Measurements from ENCODE around the gene MYB. TPM values are rescaled to one million over a fixed set of nuclear protein-coding genes. Genes with fewer than 3 reads are reported as not detected.

Gene MYB
- total and polyA plus RNA-seq, 2 of the 4 experiments (the other 2 are of a cell fraction): 0.44 to 0.90 TPM

DNA sequence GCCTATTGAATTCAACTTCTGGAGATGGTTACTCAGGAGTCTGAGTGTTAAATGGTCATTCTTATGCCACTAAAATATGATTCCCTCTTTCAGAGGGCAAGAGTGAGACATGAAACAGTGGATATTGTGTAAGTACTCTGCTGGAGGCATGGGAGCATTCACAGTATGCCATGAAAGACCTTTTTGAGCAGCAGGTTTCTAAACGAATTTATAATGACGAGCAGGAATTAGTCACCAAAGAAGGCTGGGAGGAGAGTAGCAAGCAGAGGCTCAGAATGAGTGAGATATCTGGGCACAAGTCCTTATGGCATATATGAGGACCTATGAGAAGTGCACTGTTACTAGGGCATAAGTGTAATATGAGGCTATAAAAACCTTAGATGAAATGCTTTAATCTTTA lies 10.9 kb upstream of the MYB start:
- in situ Hi-C loops (cut with MboI; ENCODE audit: low sequenced_read_pairs): no loop called here
- no peak overlapping the region for H4K91ac ChIP-seq (ENCODE audit: insufficient read depth, low read depth, low read length)
- CTCF ChIA-PET: no interaction called here

More for the DNA sequence above, 10.9 kb upstream of the MYB start:
- no peak for ATAC-seq (ENCODE audit: low read depth)
- no peaks in the 10 kb centered on the region for H3K9me3 ChIP-seq (ENCODE audit: control insufficient read depth, insufficient read depth, low read length)
- no TSS peak for BruUV-seq (replicated peaks)
- H2BK20ac ChIP-seq (ENCODE audit: low read depth, low read length): no peak overlapping the region
- dilution Hi-C loops (cut with HindIII; ENCODE audit: low sequenced_read_pairs, unreplicated experiment): no loop called here
- no peak overlapping the region for H4K8ac ChIP-seq (ENCODE audit: low read depth in 2 of 2, low read length in 2 of 2)
- no peaks in the 10 kb centered on the region for H3K9me1 ChIP-seq (ENCODE audit: insufficient read depth, low read length)
- no peak overlapping the region for H3K4me2 ChIP-seq (ENCODE audit: low read depth, low read length)
- no peak overlapping the region for H3K9ac ChIP-seq (ENCODE audit: low read depth, low read length)
- H3K14ac ChIP-seq (replicated peaks; ENCODE audit: low read depth, low read length): no peak overlapping the region
- no peak overlapping the region for H2BK15ac ChIP-seq (ENCODE audit: low read depth, low read length)
- no peaks in the 10 kb centered on the region for H4K20me1 ChIP-seq (ENCODE audit: insufficient read depth, low read length)
- no peak overlapping the region for H3K23ac ChIP-seq (ENCODE audit: low read depth, low read length)
- no peak overlapping the region for H2AK9ac ChIP-seq (replicated peaks; ENCODE audit: low read depth, low read length, poor library complexity)
- H3K4me1 ChIP-seq (ENCODE audit: control insufficient read depth, insufficient read depth, low read length): no peaks in the 10 kb centered on the region
- H4K5ac ChIP-seq (ENCODE audit: low read depth, low read length): no peak overlapping the region
- H2AK5ac ChIP-seq (ENCODE audit: low read depth, low read length): no peak overlapping the region
- POLR2A ChIA-PET (ENCODE audit: unreplicated experiment): no interaction called here
- peaks cover 4% of the 10 kb centered on the region for H3K27me3 ChIP-seq (ENCODE audit: control insufficient read depth, insufficient read depth, low read length)
- H2BK5ac ChIP-seq (ENCODE audit: low read depth, low read length, poor library complexity, severe bottlenecking): no peak overlapping the region
- no peak overlapping the region for H3K56ac ChIP-seq (ENCODE audit: extremely low read depth, insufficient read depth, low read length)
- no peak for DNase-seq
- no peak overlapping the region for H2BK120ac ChIP-seq (ENCODE audit: low read depth, low read length)
- 75% methylated on average over 2 of the region's 2 CpGs; no CpG with 5 or more reads in 1 of the 2 experiments for WGBS, 2 experiments (ENCODE audit: extremely low coverage in 2 of 2, insufficient read length in 1 of 2)
- H2AFZ ChIP-seq (replicated peaks; ENCODE audit: low read length, poor library complexity): no peak overlapping the region
- no peak overlapping the region for H3K4ac ChIP-seq (ENCODE audit: low read depth, low read length)
- intact Hi-C loops (cut with micrococcal nuclease): no loop called here
- no peaks in the 10 kb centered on the region for H3K36me3 ChIP-seq (ENCODE audit: control insufficient read depth, insufficient read depth, low read length)
- TF ChIP-seq MAZ (IDR thresholded peaks at IDR 0.05; ENCODE audit: borderline replicate concordance, low read depth, low read length): no peak
- no peak for TF ChIP-seq CEBPB (IDR thresholded peaks at IDR 0.05; ENCODE audit: low read depth, low read length)
- TF ChIP-seq FOS (IDR thresholded peaks at IDR 0.05; ENCODE audit: low read depth, low read length): no peak
- no peak for TF ChIP-seq NFE2L2 (IDR thresholded peaks at IDR 0.05; ENCODE audit: low read depth, low read length)
- no peak for TF ChIP-seq RCOR1 (IDR thresholded peaks at IDR 0.05; ENCODE audit: insufficient replicate concordance, low read length)
- no peak for TF ChIP-seq CTCF (conservative IDR thresholded peaks at IDR 0.05; ENCODE audit: low read depth, low read length)
- no peak for TF ChIP-seq POLR2A (IDR thresholded peaks at IDR 0.05; ENCODE audit: low read depth, low read length)
- no peak for TF ChIP-seq RFX5 (IDR thresholded peaks at IDR 0.05; ENCODE audit: low read depth, low read length)
- no peak for TF ChIP-seq SMC3 (IDR thresholded peaks at IDR 0.05; ENCODE audit: low read depth, low read length)
- no peak for TF ChIP-seq RAD21 (IDR thresholded peaks at IDR 0.05; ENCODE audit: low read length)
- TF ChIP-seq, protein P1, sequence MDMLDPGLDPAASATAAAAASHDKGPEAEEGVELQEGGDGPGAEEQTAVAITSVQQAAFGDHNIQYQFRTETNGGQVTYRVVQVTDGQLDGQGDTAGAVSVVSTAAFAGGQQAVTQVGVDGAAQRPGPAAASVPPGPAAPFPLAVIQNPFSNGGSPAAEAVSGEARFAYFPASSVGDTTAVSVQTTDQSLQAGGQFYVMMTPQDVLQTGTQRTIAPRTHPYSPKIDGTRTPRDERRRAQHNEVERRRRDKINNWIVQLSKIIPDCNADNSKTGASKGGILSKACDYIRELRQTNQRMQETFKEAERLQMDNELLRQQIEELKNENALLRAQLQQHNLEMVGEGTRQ (IDR thresholded peaks at IDR 0.05; ENCODE audit: low read depth, low read length): no peak
- H3K4me3 ChIP-seq (ENCODE audit: insufficient read depth, low read depth, low read length): no peak overlapping the region
- H3K18ac ChIP-seq (ENCODE audit: low read depth, low read length): no peak overlapping the region
- no peaks in the 10 kb centered on the region for H3K79me1 ChIP-seq (ENCODE audit: low read depth in 1 of 2, low read length in 2 of 2)
- H3K27ac ChIP-seq (ENCODE audit: insufficient read depth, low read length): no peak overlapping the region

All from IMR-90 (cell line).